Activated B cell treated with CpG ODN at 0.5 μM for 24 hours (primary cell): Measurements from ENCODE around the gene ARHGAP32. TPM values are rescaled to one million over a fixed set of nuclear protein-coding genes. Genes with fewer than 3 reads are reported as not detected.

ENCODE experiments used
- ATAC-seq: fragments of 200-7000 bp; cut with Tn5 transposase; one replicate; pipeline ENCODE4 v1.10.0; 2021; ENCODE audit warnings: low read depth, mild to moderate bottlenecking, moderate library complexity
- CTCF ChIA-PET: fragments of 350-600 bp; sonication (Branson Sonifier 250); formaldehyde crosslinking; loops from one replicate; lab custom pipeline; 2021; ENCODE audit warnings: antibody characterized with exemption; lab: Charles Lee
- POLR2A ChIA-PET: fragments of 350-600 bp; sonication (Branson Sonifier 250); formaldehyde crosslinking; loops from one replicate; lab custom pipeline; 2021; ENCODE audit warnings: antibody characterized with exemption; lab: Charles Lee
- DNase-seq: peaks from one replicate; pipeline ENCODE4 v3.0.0; 2022
- H3K27ac Mint-ChIP-seq: one replicate; pipeline ENCODE4 v1.8.0; 2020; ENCODE audit warnings: mixed read lengths
- H3K27me3 Mint-ChIP-seq: one replicate; pipeline ENCODE4 v1.8.0; 2021; ENCODE audit warnings: mixed read lengths
- H3K36me3 Mint-ChIP-seq: one replicate; pipeline ENCODE4 v1.8.0; 2021; ENCODE audit warnings: low read depth, mixed read lengths
- H3K4me1 Mint-ChIP-seq: one replicate; pipeline ENCODE4 v1.8.0; 2021; ENCODE audit warnings: mixed read lengths
- H3K4me3 Mint-ChIP-seq: one replicate; pipeline ENCODE4 v1.8.0; 2020; ENCODE audit warnings: mild to moderate bottlenecking, mixed read lengths
- H3K9me3 Mint-ChIP-seq: one replicate; pipeline ENCODE4 v1.8.0; 2020; ENCODE audit warnings: mixed read lengths
- CTCF ChIP-seq: fragments of 200-600 bp; IDR thresholded peaks from one replicate; pipeline ENCODE4 v1.8.0; 2022; ENCODE audit warnings: antibody characterized with exemption, mild to moderate bottlenecking
- intact Hi-C: fragments of 100-400 bp; cut with micrococcal nuclease; formaldehyde crosslinking; loops from one replicate; pipeline ENCODE4 v1.15.1; 2024
- total RNA-seq: library from RNA; stranded (reverse); gene quantifications from 2 replicates; pipeline ENCODE4 v1.2.3, GENCODE V29; 2022

The ARHGAP32 gene
- total RNA-seq, 1 donor from 2014 or later: 6.0 TPM

- peaks cover 8% of the 10 kb centered on the region for H3K4me1 Mint-ChIP-seq
- POLR2A ChIA-PET: no interaction called here
- intact Hi-C loops: no loop called here
- no peak overlapping the region for H3K4me3 Mint-ChIP-seq
- TF ChIP-seq CTCF: no peak
- no peaks in the 10 kb centered on the region for H3K36me3 Mint-ChIP-seq
- H3K27ac Mint-ChIP-seq: no peak overlapping the region
- ATAC-seq (no peak), DNase-seq (no peak)
- CTCF ChIA-PET: no interaction called here
- H3K9me3 Mint-ChIP-seq: no peaks in the 10 kb centered on the region
- peaks cover 6% of the 10 kb centered on the region for H3K27me3 Mint-ChIP-seq
Observed at GRCh38 chr11:129023968-129024676, 168.0 kb downstream of the ARHGAP32 start.

GRCh38 chr11:129021295-129021694, 170.8 kb downstream of the ARHGAP32 start:
- ChIA-PET CTCF (no interaction called here), POLR2A (no interaction called here)
- Mint-ChIP-seq H3K36me3 (no peaks in the 10 kb centered on the region), H3K27ac (no peak overlapping the region), H3K4me3 (no peak overlapping the region), H3K27me3 (peaks cover 3% of the 10 kb centered on the region), H3K4me1 (peaks cover 8% of the 10 kb centered on the region), H3K9me3 (no peaks in the 10 kb centered on the region)
- no peak for TF ChIP-seq CTCF
- intact Hi-C loops: no loop called here
- DNase-seq: no peak
- ATAC-seq: no peak

- ATAC-seq (no peak), DNase-seq (no peak)
- TF ChIP-seq CTCF: no peak
- Mint-ChIP-seq H3K4me3 (no peak overlapping the region), H3K9me3 (no peaks in the 10 kb centered on the region), H3K27ac (no peak overlapping the region), H3K27me3 (peaks cover 2% of the 10 kb centered on the region), H3K4me1 (peaks cover 6% of the 10 kb centered on the region), H3K36me3 (no peaks in the 10 kb centered on the region)
- ChIA-PET CTCF (no interaction called here), POLR2A (no interaction called here)
- intact Hi-C loops: no loop called here
Observed at GRCh38 chr11:129018991-129019390, 173.1 kb downstream of the ARHGAP32 start.

- POLR2A ChIA-PET: no interaction called here
- no peaks in the 10 kb centered on the region for H3K36me3 Mint-ChIP-seq
- intact Hi-C loops: no loop called here
- no peak for ATAC-seq
- peaks cover 5% of the 10 kb centered on the region for H3K4me1 Mint-ChIP-seq
- DNase-seq: no peak
- H3K27ac Mint-ChIP-seq: no peak overlapping the region
- no peaks in the 10 kb centered on the region for H3K27me3 Mint-ChIP-seq
- CTCF ChIA-PET: no interaction called here
- H3K4me3 Mint-ChIP-seq: no peak overlapping the region
- no peaks in the 10 kb centered on the region for H3K9me3 Mint-ChIP-seq
- TF ChIP-seq CTCF: no peak
Observed at GRCh38 chr11:129018126-129018525, 174.0 kb downstream of the ARHGAP32 start.

- ChIA-PET POLR2A (no interaction called here), CTCF (no interaction called here)
- ATAC-seq (no peak), DNase-seq (no peak)
- no peak for TF ChIP-seq CTCF
- intact Hi-C loops: no loop called here
- Mint-ChIP-seq H3K27ac (no peak overlapping the region), H3K36me3 (no peaks in the 10 kb centered on the region), H3K4me1 (peaks cover 6% of the 10 kb centered on the region), H3K4me3 (no peak overlapping the region), H3K9me3 (no peaks in the 10 kb centered on the region), H3K27me3 (peaks cover 4% of the 10 kb centered on the region)
Observed at GRCh38 chr11:129013737-129014475, 178.2 kb downstream of the ARHGAP32 start.
